Peyer's patch (tissue), 4 donors: ENCODE measurements around the gene ALKBH2. TPM values are rescaled to one million over a fixed set of nuclear protein-coding genes. Genes with fewer than 3 reads are reported as not detected.

Source experiments
- DNase-seq, 3 donors: peaks; one replicate each; pipeline ENCODE4 v3.0.0-alpha.2; 2017 to 2019
- H3K27ac ChIP-seq, 4 donors: fragments of 200-600 bp; sonication (generic); one replicate each; pipeline ENCODE4 v1.5.1; 2016 to 2019
- H3K27me3 ChIP-seq, 2 donors: fragments of 200-600 bp; sonication (generic); one replicate each; pipeline ENCODE4 v1.5.1; 2019
- H3K36me3 ChIP-seq, 3 donors: fragments of 200-600 bp; sonication (generic); one replicate each; pipeline ENCODE4 v1.5.1; 2016 to 2019
- H3K4me1 ChIP-seq, 4 donors: fragments of 200-600 bp; sonication (generic); one replicate each; pipeline ENCODE4 v1.5.1; 2016 to 2019
- H3K4me3 ChIP-seq, 4 donors: fragments of 200-600 bp; sonication (generic); 1 replicate in 3 of 4; 2 replicates in 1 of 4; pipeline ENCODE4 v1.5.1; 2016 to 2019; ENCODE audit warnings: mild to moderate bottlenecking in 1 of 4
- H3K9me3 ChIP-seq, 4 donors: fragments of 200-600 bp; sonication (generic); one replicate each; pipeline ENCODE4 v1.5.1; 2016 to 2019; ENCODE audit warnings: mild to moderate bottlenecking in 1 of 4
- POLR2A ChIP-seq, 2 donors: fragments of 450-650 bp; IDR thresholded peaks; one replicate each; pipeline ENCODE4 v1.5.1; 2017; ENCODE audit warnings: antibody characterized with exemption in 2 of 2, mild to moderate bottlenecking in 2 of 2, moderate library complexity in 2 of 2
- total RNA-seq, 4 donors: library from RNA; depleted of rRNA; stranded (reverse); fragments of >200 nt; gene quantifications; one replicate each; pipeline ENCODE4 v1.1.0, GENCODE V29; 2016
- TF ChIP-seq, protein P1 (sequence below), 6 experiments: fragments of 450-650 bp in 4 of 6; fragments of 200-600 bp in 2 of 6; sonication (generic) in 1 of 6; IDR thresholded peaks; one replicate each; pipeline ENCODE4 v1.5.1; 2017 to 2019; ENCODE audit warnings: antibody characterized with exemption in 6 of 6, mild to moderate bottlenecking in 3 of 6, moderate library complexity in 1 of 6

Gene ALKBH2
- total RNA-seq, 4 donors from 2014 or later = 5.2 to 26.4 (median 7.3) TPM

GRCh38 chr12:109113661-109114321 is 20.5 kb upstream of the ALKBH2 start:
- TF ChIP-seq, protein P1, sequence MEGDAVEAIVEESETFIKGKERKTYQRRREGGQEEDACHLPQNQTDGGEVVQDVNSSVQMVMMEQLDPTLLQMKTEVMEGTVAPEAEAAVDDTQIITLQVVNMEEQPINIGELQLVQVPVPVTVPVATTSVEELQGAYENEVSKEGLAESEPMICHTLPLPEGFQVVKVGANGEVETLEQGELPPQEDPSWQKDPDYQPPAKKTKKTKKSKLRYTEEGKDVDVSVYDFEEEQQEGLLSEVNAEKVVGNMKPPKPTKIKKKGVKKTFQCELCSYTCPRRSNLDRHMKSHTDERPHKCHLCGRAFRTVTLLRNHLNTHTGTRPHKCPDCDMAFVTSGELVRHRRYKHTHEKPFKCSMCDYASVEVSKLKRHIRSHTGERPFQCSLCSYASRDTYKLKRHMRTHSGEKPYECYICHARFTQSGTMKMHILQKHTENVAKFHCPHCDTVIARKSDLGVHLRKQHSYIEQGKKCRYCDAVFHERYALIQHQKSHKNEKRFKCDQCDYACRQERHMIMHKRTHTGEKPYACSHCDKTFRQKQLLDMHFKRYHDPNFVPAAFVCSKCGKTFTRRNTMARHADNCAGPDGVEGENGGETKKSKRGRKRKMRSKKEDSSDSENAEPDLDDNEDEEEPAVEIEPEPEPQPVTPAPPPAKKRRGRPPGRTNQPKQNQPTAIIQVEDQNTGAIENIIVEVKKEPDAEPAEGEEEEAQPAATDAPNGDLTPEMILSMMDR (IDR thresholded peaks at IDR 0.05) = no peak
- no peak for TF ChIP-seq POLR2A (IDR thresholded peaks at IDR 0.05)
- H3K4me1 ChIP-seq = peaks cover 0 to 52% (median 2%) of the 10 kb centered on the region in 4 donors
- H3K36me3 ChIP-seq = peaks cover 0 to under 1% (median 0%) of the 10 kb centered on the region in 3 donors
- H3K27me3 ChIP-seq = no peaks in the 10 kb centered on the region
- peak overlapping the region in 3 of 4 donors; percentile 28 to 90 (median 69) for H3K27ac ChIP-seq
- DNase-seq = peak in 1 of 3 donors; percentile 36
- no peaks in the 10 kb centered on the region for H3K9me3 ChIP-seq
- peak overlapping the region in 2 of 4 donors; percentile 1 to 58 for H3K4me3 ChIP-seq

GRCh38 chr12:109112720-109113465 is 19.6 kb upstream of the ALKBH2 start:
- H3K27me3 ChIP-seq = no peaks in the 10 kb centered on the region
- peaks cover 0 to 9% (median 0%) of the 10 kb centered on the region in 3 donors for H3K36me3 ChIP-seq
- peak overlapping the region in 2 of 4 donors; percentile 1 to 58 for H3K4me3 ChIP-seq
- TF ChIP-seq, protein P1 (IDR thresholded peaks at IDR 0.05) = no peak
- TF ChIP-seq POLR2A (IDR thresholded peaks at IDR 0.05) = no peak
- no peaks in the 10 kb centered on the region for H3K9me3 ChIP-seq
- peaks cover 0 to 47% (median 2%) of the 10 kb centered on the region in 4 donors for H3K4me1 ChIP-seq
- DNase-seq = peak in 1 of 3 donors; percentile 35
- peak overlapping the region in 2 of 4 donors; percentile 69 to 90 for H3K27ac ChIP-seq

DNA sequence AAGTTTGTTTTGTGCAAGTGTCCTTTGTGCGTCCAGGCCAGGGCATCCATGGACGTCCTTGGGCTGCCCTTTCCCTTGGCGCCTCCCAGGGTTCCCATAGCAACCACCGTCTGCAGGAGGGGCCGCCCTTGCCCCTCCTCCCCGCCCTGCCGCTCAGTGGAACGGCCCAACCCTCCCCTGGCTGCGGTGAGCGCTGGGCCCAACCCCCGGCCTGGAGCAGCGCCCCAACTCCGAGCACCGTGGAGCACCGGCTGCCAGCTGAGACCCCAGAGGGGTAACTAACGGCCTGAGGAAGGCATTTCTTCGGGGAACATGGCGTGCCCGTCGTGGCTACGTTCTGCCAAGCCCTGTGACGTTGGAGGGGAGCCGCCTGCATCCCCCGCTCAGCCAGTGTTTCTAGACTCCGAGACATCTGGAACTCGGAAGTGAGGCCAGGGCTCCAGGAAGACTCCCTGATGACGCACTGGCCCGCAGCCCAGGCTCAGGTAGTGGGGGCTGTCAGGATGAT is 17.8 kb upstream of the ALKBH2 start:
- H3K9me3 ChIP-seq = no peaks in the 10 kb centered on the region
- peak overlapping the region; percentile 80 to 96 (median 88) for H3K27ac ChIP-seq
- peaks cover 0 to 25% (median 0%) of the 10 kb centered on the region in 3 donors for H3K36me3 ChIP-seq
- no peaks in the 10 kb centered on the region for H3K27me3 ChIP-seq
- H3K4me1 ChIP-seq = peaks cover 0 to 38% (median 2%) of the 10 kb centered on the region in 4 donors
- peak; percentile 90 to 93 for TF ChIP-seq POLR2A (IDR thresholded peaks at IDR 0.05)
- TF ChIP-seq, protein P1 (IDR thresholded peaks at IDR 0.05) = no peak
- H3K4me3 ChIP-seq = peak overlapping the region; percentile 46 to 74 (median 54)
- peak; percentile 59 to 94 (median 93) for DNase-seq

DNA sequence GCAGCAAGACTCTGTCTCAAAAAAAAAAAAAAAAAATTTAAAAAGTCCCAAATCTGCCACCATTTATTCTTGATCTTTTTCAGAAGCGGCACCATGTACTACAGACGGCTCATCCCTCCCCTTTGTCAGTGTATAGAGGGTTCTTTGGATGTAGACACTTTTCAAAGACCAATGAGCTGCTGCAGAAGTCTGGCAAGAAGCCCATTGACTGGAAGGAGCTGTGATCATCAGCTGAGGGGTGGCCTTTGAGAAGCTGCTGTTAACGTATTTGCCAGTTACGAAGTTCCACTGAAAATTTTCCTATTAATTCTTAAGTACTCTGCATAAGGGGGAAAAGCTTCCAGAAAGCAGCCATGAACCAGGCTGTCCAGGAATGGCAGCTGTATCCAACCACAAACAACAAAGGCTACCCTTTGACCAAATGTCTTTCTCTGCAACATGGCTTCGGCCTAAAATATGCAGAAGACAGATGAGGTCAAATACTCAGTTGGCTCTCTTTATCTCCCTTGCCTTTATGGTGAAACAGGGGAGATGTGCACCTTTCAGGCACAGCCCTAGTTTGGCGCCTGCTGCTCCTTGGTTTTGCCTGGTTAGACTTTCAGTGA is 16.6 kb upstream of the ALKBH2 start:
- peaks cover 0 to 31% (median under 1%) of the 10 kb centered on the region in 4 donors for H3K4me1 ChIP-seq
- no peaks in the 10 kb centered on the region for H3K27me3 ChIP-seq
- H3K4me3 ChIP-seq = no peak overlapping the region
- peaks cover 0 to 37% (median 0%) of the 10 kb centered on the region in 3 donors for H3K36me3 ChIP-seq
- DNase-seq = no peak
- peak overlapping the region; percentile 80 to 96 (median 88) for H3K27ac ChIP-seq
- TF ChIP-seq, protein P1 (IDR thresholded peaks at IDR 0.05) = no peak
- TF ChIP-seq POLR2A (IDR thresholded peaks at IDR 0.05) = no peak
- no peaks in the 10 kb centered on the region for H3K9me3 ChIP-seq

- Histone ChIP-seq H3K4me3 (no peak overlapping the region), H3K9me3 (no peaks in the 10 kb centered on the region), H3K4me1 (peaks cover 0 to 2% (median 0%) of the 10 kb centered on the region in 4 donors), H3K27me3 (no peaks in the 10 kb centered on the region), H3K27ac (no peak overlapping the region), H3K36me3 (peaks cover 0 to 66% (median 0%) of the 10 kb centered on the region in 3 donors)
- DNase-seq = no peak
- TF ChIP-seq, protein P1 (IDR thresholded peaks at IDR 0.05) = no peak
- no peak for TF ChIP-seq POLR2A (IDR thresholded peaks at IDR 0.05)
Observed at GRCh38 chr12:109105176-109105575, 11.9 kb upstream of the ALKBH2 start.
